Memory B cell (primary cell): ENCODE measurements around the gene ADAMTSL2.

Source experiments
- ATAC-seq: fragments of 150-1000 bp; cut with Tn5 transposase; 2 replicates; pipeline ENCODE4 v1.10.0; 2021; ENCODE audit warnings: low read depth, mild to moderate bottlenecking, moderate library complexity
- DNase-seq, 2 donors: peaks; one replicate each; pipeline ENCODE4 v3.0.0; 2022; ENCODE audit warnings: low spot score in 2 of 2
- H3K27ac Mint-ChIP-seq: one replicate; pipeline ENCODE4 v1.8.0; 2022; ENCODE audit warnings: mild to moderate bottlenecking, moderate library complexity, mixed read lengths
- H3K27me3 Mint-ChIP-seq: one replicate; pipeline ENCODE4 v1.8.0; 2022; ENCODE audit warnings: mixed read lengths
- H3K36me3 Mint-ChIP-seq: one replicate; pipeline ENCODE4 v1.8.0; 2022; ENCODE audit warnings: mild to moderate bottlenecking, mixed read lengths
- H3K4me1 Mint-ChIP-seq: one replicate; pipeline ENCODE4 v1.8.0; 2022; ENCODE audit warnings: mixed read lengths
- H3K4me3 Mint-ChIP-seq: one replicate; pipeline ENCODE4 v1.8.0; 2022; ENCODE audit warnings: mild to moderate bottlenecking, moderate library complexity, mixed read lengths
- H3K9me3 Mint-ChIP-seq: one replicate; pipeline ENCODE4 v1.8.0; 2022; ENCODE audit warnings: mixed read lengths

The ADAMTSL2 gene

GRCh38 chr9:133590231-133590855, 55.8 kb downstream of the ADAMTSL2 start:
- Mint-ChIP-seq H3K9me3 (peaks cover 2% of the 10 kb centered on the region), H3K36me3 (no peaks in the 10 kb centered on the region), H3K27me3 (peaks cover 19% of the 10 kb centered on the region), H3K4me3 (no peak overlapping the region), H3K27ac (peak overlapping the region; percentile 48), H3K4me1 (peaks cover under 1% of the 10 kb centered on the region)
- ATAC-seq (no peak), DNase-seq (no peak)

GRCh38 chr9:133591116-133591910, 56.8 kb downstream of the ADAMTSL2 start:
- Mint-ChIP-seq H3K4me3 (no peak overlapping the region), H3K4me1 (no peaks in the 10 kb centered on the region), H3K27ac (no peak overlapping the region), H3K36me3 (no peaks in the 10 kb centered on the region), H3K27me3 (peaks cover 22% of the 10 kb centered on the region), H3K9me3 (peaks cover 2% of the 10 kb centered on the region)
- no peak for DNase-seq
- ATAC-seq = no peak

GRCh38 chr9:133591985-133592384, 57.5 kb downstream of the ADAMTSL2 start:
- peaks cover 3% of the 10 kb centered on the region for H3K9me3 Mint-ChIP-seq
- peaks cover 22% of the 10 kb centered on the region for H3K27me3 Mint-ChIP-seq
- H3K4me3 Mint-ChIP-seq = no peak overlapping the region
- H3K36me3 Mint-ChIP-seq = no peaks in the 10 kb centered on the region
- H3K27ac Mint-ChIP-seq = no peak overlapping the region
- no peaks in the 10 kb centered on the region for H3K4me1 Mint-ChIP-seq
- no peak for DNase-seq
- no peak for ATAC-seq

GRCh38 chr9:133592731-133593409, 58.4 kb downstream of the ADAMTSL2 start:
- ATAC-seq = no peak
- peaks cover 22% of the 10 kb centered on the region for H3K27me3 Mint-ChIP-seq
- no peaks in the 10 kb centered on the region for H3K4me1 Mint-ChIP-seq
- H3K9me3 Mint-ChIP-seq = peaks cover 6% of the 10 kb centered on the region
- no peak for DNase-seq
- H3K27ac Mint-ChIP-seq = no peak overlapping the region
- H3K36me3 Mint-ChIP-seq = peaks cover 2% of the 10 kb centered on the region
- no peak overlapping the region for H3K4me3 Mint-ChIP-seq

GRCh38 chr9:133593587-133594253, 59.2 kb downstream of the ADAMTSL2 start:
- Mint-ChIP-seq H3K4me1 (no peaks in the 10 kb centered on the region), H3K27me3 (peaks cover 22% of the 10 kb centered on the region)

GRCh38 chr9:133594310-133594709, 59.8 kb downstream of the ADAMTSL2 start:
- peaks cover 2% of the 10 kb centered on the region for H3K36me3 Mint-ChIP-seq
- no peak overlapping the region for H3K27ac Mint-ChIP-seq
- ATAC-seq (no peak), DNase-seq (no peak)
- no peaks in the 10 kb centered on the region for H3K4me1 Mint-ChIP-seq
- peaks cover 5% of the 10 kb centered on the region for H3K9me3 Mint-ChIP-seq
- peaks cover 22% of the 10 kb centered on the region for H3K27me3 Mint-ChIP-seq
- H3K4me3 Mint-ChIP-seq = no peak overlapping the region

More at GRCh38 chr9:133593587-133594253, 59.2 kb downstream of the ADAMTSL2 start:
- Mint-ChIP-seq H3K27ac (no peak overlapping the region), H3K36me3 (peaks cover 2% of the 10 kb centered on the region), H3K4me3 (no peak overlapping the region), H3K9me3 (peaks cover 5% of the 10 kb centered on the region)
- DNase-seq (no peak), ATAC-seq (no peak)

- peaks cover 20% of the 10 kb centered on the region for H3K27me3 Mint-ChIP-seq
- ATAC-seq (no peak), DNase-seq (no peak)
- no peaks in the 10 kb centered on the region for H3K4me1 Mint-ChIP-seq
- H3K36me3 Mint-ChIP-seq = peaks cover 2% of the 10 kb centered on the region
- no peak overlapping the region for H3K4me3 Mint-ChIP-seq
- peaks cover 5% of the 10 kb centered on the region for H3K9me3 Mint-ChIP-seq
- no peak overlapping the region for H3K27ac Mint-ChIP-seq
Observed at GRCh38 chr9:133595910-133596309, 61.4 kb downstream of the ADAMTSL2 start.

GRCh38 chr9:133597316-133597957, 62.9 kb downstream of the ADAMTSL2 start:
- DNase-seq (no peak), ATAC-seq (no peak)
- Mint-ChIP-seq H3K9me3 (peaks cover 5% of the 10 kb centered on the region), H3K27ac (no peak overlapping the region), H3K4me1 (no peaks in the 10 kb centered on the region), H3K4me3 (no peak overlapping the region), H3K36me3 (peaks cover 2% of the 10 kb centered on the region), H3K27me3 (peaks cover 19% of the 10 kb centered on the region)

- DNase-seq (no peak), ATAC-seq (no peak)
- Mint-ChIP-seq H3K4me1 (no peaks in the 10 kb centered on the region), H3K27ac (no peak overlapping the region), H3K36me3 (peaks cover 2% of the 10 kb centered on the region), H3K9me3 (peaks cover 5% of the 10 kb centered on the region), H3K4me3 (no peak overlapping the region), H3K27me3 (peaks cover 17% of the 10 kb centered on the region)
Observed at GRCh38 chr9:133598978-133599377, 64.5 kb downstream of the ADAMTSL2 start.

- peaks cover 2% of the 10 kb centered on the region for H3K36me3 Mint-ChIP-seq
- peaks cover 4% of the 10 kb centered on the region for H3K4me1 Mint-ChIP-seq
- peaks cover 5% of the 10 kb centered on the region for H3K9me3 Mint-ChIP-seq
- ATAC-seq = no peak
- H3K27ac Mint-ChIP-seq = no peak overlapping the region
- no peak overlapping the region for H3K4me3 Mint-ChIP-seq
- H3K27me3 Mint-ChIP-seq = peaks cover 17% of the 10 kb centered on the region
- no peak for DNase-seq
Observed at GRCh38 chr9:133599470-133600173, 65.1 kb downstream of the ADAMTSL2 start.

- Mint-ChIP-seq H3K36me3 (peaks cover 2% of the 10 kb centered on the region), H3K9me3 (peaks cover 5% of the 10 kb centered on the region), H3K27ac (no peak overlapping the region), H3K4me3 (no peak overlapping the region), H3K27me3 (peaks cover 14% of the 10 kb centered on the region), H3K4me1 (peaks cover 8% of the 10 kb centered on the region)
- DNase-seq = no peak
- ATAC-seq = no peak
Observed at GRCh38 chr9:133600739-133601138, 66.2 kb downstream of the ADAMTSL2 start.

GRCh38 chr9:133601746-133602145, 67.2 kb downstream of the ADAMTSL2 start:
- H3K4me3 Mint-ChIP-seq = no peak overlapping the region
- H3K36me3 Mint-ChIP-seq = peaks cover 2% of the 10 kb centered on the region
- ATAC-seq (no peak), DNase-seq (no peak)
- peaks cover 5% of the 10 kb centered on the region for H3K9me3 Mint-ChIP-seq
- H3K27me3 Mint-ChIP-seq = peaks cover 13% of the 10 kb centered on the region
- H3K4me1 Mint-ChIP-seq = peaks cover 8% of the 10 kb centered on the region
- H3K27ac Mint-ChIP-seq = no peak overlapping the region

- Mint-ChIP-seq H3K9me3 (peaks cover 1% of the 10 kb centered on the region), H3K4me1 (peaks cover 8% of the 10 kb centered on the region), H3K27me3 (peaks cover 15% of the 10 kb centered on the region), H3K4me3 (no peak overlapping the region), H3K36me3 (no peaks in the 10 kb centered on the region), H3K27ac (no peak overlapping the region)
- no peak for ATAC-seq
- DNase-seq = no peak
Observed at GRCh38 chr9:133602277-133602676, 67.8 kb downstream of the ADAMTSL2 start.
